HG02759 (cell line): ENCODE results near the gene OOSP1.
"Not testable (repeated sequence)": the region's sequence is repeated elsewhere in the genome, so short reads cannot be mapped to it uniquely, and the experiment has no call there.

Source experiments
- ATAC-seq: cut with Tn5 transposase; IDR thresholded peaks from one replicate; pipeline ENCODE4 v1.9.1; 2021; ENCODE audit warnings: mild to moderate bottlenecking, moderate library complexity; ENCODE audit not compliant: unreplicated experiment

OOSP1 gene, protein sequence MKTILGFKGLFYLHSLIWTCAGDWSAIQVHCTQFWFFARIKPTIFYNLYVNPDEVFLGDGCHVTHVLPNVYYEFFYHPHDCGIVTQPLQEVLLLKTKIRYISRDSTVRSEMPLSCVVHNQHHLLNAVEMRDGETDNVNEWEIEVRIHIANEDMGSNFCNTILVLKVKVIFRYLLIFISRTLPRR

DNA sequence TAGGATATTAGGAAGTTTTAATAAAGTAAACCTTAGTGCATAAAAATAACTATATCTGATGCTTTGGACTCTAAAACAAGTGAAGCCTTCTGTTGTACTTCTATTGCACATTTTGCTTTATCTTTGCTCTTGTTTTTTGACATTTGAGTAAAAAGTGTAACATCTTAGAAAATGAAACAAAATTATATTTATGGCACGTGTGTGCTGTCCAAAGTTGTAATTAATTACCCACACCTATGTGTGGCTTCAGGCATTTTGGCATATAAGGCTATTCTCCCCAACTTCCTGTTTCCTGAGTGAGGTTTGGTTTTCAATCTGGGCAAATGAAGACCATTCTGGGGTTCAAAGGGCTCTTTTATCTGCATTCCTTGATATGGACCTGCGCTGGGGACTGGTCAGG, at the start of gene OOSP1:
Gene OOSP1 (plus strand): TSS at position 301 of the 400 bp plus-strand sequence. CDS start 23 bp downstream, at position 324.
- ATAC-seq, result no peak

DNA sequence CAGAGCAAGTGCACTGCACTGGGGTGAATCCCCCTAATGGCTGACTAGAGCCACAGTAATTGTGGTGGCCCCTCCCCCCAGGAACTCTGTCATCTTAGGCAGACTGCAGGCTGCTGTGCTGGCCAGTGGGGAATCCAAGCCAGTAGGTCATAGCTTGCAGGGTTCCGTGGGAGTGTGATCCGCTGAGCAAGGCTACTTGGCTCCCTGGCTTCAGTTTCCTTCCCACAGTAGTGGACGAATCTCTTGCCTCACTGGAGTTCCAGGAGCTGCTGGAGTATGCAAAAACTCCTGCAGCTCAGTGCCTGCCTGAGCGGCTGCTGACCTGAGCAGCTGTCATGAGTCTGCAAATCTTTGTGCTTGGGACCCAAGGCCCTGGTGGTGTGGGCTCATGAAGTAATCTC, 46.5 kb upstream of the OOSP1 start:
- ATAC-seq, result no peak

DNA sequence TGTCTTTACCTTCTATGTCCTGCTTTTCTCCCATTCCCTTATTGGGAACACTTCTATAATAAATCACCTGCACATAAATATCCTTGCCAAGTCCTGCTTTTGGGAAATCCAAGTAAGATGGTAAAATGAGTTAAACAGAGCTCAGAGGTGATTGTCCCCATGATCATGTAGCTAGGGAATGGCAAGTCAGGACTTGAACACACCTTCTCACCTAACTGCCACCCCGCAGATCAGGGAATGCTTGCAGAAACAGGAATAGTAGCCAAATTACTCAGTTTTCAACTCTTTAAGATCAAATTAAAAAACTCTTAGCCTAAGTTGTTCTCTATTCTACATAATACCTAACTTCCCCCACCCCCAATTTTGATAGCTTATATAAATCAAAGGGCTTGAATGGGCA, 43.6 kb upstream of the OOSP1 start:
- ATAC-seq, result no peak

DNA sequence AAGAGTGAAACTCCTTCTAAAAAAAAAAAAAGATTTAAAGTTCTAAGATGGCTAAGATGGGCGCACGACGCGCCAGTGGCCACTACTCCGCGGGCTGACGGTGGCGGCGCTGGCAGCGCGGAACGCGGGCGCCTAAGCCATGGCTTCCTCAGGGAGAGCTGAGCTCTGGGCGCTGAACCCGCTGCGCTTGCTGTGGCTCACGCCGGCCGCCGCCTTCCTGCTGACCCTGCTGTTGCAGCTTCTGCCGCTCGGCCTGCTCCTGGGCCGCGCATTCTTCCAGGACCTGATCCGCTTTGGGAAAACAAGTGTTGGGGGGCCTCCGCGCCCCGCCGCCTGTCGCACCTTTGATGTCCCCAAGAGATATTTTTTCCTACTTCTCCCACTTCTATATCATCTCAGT, 40.2 kb upstream of the OOSP1 start:
- ATAC-seq, result no peak

DNA sequence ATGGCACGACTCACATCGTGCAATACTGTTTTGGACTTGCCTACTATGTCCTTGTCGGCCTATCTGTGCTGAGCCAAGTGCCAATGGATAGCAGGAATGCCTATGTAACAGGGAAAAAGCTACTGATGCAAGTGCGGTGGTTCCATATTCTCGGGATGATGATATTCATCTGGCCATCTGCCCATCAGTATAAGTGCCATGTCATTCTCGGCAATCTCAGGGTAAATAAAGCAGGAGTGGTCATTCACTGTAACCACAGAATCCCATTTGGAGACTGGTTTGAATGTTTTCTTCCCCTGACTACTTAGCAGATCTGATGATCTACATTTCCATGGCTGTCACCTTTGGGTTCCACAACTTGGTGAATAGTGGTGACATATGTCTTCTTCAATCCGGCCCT, 39.6 kb upstream of the OOSP1 start:
- no peak for ATAC-seq

DNA sequence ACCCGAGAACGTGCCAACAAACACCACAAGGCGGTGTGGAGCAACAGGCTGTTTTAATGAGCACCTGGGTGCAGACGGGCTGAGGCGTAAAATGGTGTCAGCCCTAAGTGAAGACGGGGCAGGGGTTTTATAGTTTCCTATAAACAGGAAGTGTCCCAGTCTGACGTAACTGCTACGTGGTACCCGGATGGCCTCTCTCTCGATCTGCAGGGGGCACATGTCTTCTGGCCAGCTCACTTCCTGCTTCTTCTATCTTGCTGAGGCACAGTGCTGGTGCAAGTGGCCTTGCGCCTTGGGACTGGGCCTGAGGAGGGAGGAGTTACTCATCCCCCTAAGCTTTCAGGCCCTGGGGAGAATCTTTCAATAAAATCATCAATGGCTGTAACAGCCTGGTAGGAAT, 38.7 kb upstream of the OOSP1 start:
- ATAC-seq, result no peak

DNA sequence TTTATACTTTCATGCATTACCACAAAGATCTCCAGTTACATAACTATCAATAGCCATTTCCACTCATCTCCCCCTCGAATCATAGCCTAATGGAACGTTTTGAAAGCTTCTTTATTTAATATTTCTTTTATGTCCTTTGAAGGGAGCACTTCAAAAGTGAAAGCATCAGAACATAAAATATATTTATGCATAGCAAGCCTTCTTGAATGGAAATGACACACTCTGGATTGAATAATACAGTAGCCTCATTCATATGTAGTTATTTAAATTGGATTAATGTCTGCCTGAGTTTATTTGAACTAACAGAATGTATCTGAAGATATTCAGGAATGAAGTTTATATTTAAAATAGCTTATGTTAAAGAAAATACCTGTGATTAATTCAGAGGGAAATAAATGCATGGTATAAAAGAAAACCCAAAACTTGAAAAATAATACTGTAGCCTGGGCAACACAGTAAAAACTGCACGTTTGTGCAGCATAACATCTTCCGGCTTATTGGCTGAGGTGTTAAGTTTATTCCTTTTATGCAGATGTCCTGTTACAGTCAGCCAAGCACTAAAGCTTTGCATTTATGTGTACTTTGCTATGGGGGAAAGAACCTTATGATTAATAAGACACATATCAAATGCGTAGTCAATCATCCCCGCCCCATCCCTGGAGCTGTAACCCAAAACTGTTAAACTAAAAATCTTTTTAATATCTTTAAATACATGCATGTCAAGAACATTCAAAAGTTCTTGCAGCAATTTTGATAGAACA, 37.7 kb upstream of the OOSP1 start:
- ATAC-seq, result no peak

DNA sequence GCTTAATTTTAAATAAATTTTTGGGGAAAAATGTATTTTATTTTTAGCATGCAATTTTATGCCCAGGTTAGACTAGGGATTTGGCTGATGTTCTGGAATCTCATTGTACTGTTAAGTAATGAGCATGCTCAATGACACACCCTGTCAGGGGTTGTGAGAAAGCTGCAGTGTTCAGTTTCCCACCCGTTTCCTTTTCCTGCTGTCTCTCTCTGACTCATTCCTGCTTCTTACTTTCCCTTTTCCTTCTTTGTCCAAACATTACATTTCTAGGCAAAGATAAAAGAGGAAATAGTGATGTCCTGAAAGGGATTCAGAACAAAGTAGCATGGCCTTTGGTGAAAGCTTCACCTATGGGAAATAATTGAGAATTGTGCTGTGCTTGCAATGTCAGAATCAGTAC, 36.9 kb upstream of the OOSP1 start:
- ATAC-seq, result no peak

DNA sequence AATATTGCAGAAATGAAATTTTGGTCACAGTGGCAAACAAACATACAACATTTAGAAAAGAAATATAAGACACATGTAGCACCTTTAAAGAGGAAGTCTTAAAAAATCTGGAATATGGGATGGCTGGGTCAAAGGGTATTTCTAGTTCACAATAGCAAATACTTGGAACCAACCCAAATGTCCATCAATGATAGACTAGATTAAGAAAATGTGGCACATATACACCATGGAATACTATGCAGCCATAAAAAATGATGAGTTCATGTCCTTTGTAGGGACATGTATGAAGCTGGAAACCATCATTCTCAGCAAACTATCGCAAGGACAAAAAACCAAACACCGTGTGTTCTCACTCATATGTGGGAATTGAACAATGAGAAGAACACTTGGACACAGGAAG, 34.7 kb upstream of the OOSP1 start:
- ATAC-seq, result not testable (repeated sequence)

DNA sequence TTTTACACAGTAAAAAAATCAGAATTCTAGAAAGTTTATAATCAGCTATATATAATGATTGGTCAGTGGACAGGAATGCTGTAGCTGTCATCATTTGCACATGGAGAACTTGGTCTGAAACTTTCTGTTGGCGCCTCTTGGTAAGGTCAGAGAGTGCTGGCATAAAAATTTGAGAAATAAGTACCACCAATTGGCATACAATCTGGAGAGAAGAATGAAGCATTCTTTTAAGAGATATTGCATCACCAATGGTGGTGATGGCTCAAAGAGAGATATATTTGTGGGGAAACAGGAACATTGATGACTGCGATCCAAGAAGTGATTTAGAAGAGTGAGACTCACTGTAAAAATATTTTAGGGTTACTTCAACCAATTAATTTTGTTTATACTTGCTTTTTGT, 19.8 kb upstream of the OOSP1 start:
- ATAC-seq, result no peak

DNA sequence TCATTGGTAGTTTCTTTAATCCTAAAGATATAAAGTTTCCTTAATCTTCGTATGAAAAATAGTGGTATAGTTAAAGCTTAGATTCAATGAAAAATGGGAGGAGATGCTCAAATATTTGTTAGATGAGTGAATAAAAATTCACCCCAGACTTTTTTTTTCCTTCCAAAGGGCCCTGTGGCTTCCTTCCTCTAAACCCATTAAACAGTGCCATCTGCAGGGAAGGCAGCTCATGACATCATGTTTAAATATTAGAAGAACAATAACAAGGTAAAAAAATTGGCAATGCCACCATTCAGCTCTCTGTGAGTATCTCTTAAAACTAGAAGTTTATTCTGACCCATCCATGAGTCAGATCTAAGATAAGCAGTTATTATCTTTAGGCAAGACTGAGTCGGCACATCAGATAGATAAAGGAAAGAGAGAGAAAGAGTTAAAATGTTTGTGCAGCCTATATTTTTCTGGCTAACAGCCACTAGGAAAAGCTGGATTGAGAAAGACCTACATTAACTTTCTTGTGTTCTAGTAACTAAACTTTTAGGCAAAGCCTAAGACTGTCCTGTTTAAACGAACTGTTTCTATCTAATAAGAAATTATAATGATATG, 19.1 kb upstream of the OOSP1 start:
- no peak for ATAC-seq

DNA sequence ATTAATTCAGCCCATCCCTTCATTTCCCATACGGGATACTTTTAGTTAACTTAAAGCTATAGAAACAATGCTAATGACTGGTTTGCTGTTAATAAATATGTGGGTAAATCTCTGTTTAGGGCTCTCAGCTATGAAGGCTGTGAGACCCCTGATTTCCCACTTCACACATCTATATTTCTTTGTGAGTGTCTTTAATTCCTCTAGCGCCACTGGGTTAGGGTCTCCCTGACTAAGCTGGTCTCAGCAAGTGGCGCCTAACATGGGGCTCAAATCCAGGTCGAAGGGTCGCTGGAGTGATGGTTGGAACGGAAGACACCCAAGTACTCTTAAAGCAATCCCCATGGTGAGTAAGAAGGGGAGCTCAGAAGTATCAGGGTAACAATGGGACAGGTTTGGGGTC, 14.4 kb upstream of the OOSP1 start:
- ATAC-seq, result no peak

DNA sequence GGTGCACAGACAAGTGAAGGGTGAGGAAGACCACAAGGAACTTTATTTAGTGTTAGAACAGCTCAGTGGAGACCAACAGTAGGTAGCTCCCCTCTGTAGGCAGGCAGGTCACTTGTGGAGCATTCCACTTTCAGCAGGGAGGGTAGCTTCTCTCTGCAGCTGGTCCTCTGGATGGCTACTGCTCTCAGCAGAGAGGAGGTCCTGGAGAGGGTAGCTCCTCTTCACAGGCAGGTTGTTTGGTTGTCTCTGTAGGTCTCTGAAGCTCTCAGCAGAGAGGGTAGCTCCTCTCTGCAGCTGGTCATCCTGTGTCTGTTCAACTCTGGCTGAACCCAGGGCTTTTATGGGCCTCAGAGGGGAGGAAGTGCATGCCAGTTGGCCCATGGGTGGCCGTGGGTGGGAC, 6.5 kb upstream of the OOSP1 start:
- no peak for ATAC-seq

DNA sequence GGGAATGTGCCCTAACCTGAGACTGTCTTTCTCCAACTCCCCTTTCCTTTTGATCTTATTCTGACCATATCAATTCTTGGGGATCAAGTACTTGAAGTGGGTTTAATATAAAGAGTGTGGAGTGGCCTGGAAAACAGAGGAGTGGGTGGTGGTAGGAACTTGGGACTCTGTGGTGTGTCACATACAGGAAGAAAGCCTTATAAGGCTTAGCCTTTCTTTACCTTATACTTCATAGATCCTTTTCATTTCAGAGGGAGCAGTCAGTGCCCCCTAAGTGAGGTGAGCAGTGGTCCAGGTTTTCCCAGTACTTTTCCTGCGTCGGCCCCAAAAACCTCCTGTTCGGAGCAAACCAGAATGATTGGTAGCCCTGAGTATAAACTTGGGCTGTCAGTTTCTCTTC, 486 bp downstream of the OOSP1 start:
- no peak for ATAC-seq

DNA sequence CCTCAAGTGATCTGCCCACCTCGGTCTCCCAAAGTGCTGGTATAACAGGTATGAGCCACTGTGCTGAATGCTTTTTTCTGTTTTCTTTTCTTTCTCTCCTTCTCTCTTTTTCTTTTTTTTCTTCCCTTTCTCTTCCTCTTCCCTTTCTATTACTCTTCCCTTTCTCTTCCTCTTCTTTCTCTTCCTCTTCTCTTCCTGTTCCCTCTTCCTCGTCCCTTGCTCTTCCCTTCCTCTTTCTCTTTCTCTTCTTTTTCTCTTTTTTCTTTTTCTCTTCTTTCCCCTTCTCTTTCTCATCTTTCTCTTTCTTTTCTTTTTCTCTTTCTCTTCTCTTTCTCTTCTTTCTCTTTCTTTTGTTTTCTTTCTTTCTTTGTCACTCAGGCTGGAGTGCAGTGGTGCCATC, 1.2 kb downstream of the OOSP1 start:
- ATAC-seq, result no peak

DNA sequence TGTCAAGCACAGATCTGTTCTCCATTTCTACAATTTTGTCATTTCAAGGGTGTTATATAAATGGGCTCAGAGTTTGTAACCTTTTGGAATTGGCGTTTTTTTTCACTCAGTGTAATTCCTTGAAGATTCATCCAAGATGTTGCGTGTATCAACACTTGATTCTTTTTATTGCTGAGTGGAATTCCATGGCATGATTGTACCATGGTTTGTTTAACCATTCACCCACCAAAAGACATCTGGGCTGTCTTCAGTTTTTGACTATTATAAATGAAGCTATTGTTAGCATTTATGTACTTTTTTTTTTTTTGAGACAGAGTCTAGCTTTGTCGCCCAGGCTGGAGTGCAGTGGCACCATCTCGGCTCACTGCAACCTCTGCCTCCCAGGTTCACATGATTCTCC, 2.9 kb downstream of the OOSP1 start:
- no peak for ATAC-seq

DNA sequence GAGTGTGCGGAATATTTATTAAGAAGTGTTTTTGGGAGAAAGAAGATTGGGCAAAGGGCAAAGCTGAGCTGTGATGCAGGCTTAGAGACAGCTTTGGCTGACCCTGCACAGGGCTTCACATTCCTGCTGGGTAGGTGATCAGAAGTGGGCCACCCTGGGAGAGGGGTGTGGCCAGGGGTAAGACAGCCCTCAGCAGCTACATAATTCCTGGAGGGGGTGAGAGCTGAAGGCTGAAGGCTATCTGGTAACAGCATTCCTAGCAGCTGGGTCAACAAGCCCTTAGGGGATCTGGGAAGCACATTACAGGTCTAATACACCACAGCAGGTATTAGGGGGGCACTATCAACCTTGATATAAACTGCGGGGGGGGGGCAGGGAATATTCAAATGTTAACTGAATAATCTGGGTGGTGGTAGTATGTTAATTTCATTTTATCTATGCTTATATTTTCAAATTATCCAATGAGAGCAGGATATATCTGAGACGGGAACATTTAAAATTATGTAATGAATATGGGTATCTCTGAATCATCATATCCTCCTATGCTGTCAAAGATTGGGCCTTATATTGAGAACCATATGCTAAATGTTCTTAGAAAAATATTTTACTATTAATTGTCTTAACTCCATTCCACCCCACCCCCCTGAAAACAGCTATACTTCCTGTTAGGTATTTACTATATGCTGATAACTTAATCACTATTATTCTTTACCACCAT, 5.9 kb downstream of the OOSP1 start:
- no peak for ATAC-seq

DNA sequence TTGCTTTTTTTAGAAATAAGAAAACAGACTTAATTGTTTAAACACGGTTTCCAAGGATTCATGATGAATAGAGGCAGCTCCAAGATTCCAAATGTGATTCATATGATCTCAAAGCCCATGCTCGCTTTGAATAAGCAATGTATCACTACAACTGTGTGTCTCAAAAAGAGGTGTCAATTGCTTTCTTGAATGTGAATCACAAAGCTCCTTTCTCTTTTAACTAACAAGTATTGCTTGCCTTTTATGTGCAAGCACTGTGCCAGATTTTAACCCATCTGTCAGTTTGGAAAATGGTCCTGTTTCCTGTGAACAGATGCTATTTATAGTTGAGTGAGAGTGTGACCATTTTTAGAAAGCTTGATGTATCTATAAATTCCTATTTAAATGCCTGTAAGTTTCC, 6.5 kb downstream of the OOSP1 start:
- ATAC-seq, result no peak

DNA sequence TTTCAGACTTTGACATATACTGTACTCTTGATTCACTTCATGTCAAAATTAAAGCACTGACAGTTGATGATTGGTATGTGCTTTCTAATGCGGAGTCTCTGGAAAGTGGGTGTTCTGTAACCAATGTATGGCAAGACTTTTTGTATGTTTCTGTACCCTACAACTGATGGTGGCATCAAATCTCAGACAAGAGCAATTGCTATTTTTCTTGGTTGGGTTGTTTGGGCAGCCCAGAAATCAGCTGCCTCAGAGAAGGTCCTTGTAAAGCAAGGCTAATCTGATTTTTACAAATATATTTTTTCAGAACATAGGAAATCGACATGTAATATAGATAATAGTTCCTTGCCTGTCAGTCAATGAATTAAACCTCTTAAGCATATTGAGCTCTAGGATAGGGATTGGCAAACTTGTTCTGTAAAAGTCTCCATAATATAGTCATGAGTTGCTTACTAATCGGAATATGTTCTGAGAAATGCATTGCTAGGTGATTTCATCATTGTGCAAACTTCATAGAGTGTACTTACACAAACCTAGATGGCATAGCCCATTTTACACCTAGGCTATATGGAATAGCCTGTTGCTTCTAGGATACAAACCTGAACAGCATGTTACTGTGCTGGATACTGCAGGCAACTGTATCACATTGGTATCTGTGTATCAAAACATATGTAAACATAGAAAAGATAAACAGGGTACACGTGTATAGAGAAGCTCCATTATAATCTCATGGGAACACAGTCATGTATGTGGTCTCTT, 15.4 kb downstream of the OOSP1 start:
- ATAC-seq, result no peak

DNA sequence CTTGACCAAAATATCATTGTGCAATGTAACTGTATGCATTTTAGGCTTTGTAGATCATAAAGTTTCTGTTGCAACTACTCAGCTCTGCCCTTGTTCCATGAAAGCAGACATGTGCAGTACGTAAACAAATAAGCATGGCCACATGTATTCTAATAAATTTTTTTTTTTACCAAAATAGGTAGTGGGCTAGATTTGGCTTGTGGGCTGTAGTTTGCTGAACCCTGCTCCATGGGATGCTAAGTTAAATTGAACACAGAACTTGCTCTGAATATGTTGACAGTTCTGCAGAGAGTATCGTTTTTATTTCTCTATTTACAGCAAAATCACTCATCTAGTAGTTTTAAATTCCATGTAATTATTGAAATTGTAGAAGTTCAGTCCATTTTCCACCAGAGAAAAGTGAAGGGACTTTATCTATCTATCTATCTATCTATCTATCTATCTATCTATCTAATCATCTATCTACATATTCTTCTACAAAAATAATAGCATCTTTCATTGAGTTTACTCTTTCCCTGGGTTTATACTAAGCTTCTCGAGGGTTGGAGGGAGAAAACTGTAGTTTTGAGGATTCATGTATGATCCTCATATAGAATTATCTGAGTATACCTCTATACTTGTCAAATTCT, 16.1 kb downstream of the OOSP1 start:
- ATAC-seq, result no peak

DNA sequence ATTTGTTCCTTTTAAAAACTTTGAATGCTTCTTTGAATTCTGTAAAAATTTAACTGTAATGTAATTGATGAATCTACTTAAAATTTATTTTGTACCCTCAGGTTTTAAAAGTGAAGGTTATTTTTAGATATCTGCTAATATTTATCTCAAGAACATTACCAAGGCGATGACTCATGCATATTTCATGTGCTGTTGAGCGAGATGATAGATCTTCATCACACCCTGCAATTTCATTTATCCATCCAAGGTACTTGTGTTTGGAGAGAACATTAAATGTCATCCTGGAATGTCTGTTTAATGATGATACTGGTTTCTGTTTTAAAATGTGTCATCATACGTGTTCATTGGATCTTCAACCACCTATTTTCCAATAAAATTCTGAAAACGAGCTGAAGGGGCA, 18.9 kb downstream of the OOSP1 start:
- ATAC-seq, result no peak
